SK-N-SH treated with all-trans-retinoic acid at 6 μM for 48 hours (cell line): ENCODE measurements around the gene LRP5.

Experiments used
- ARNTL ChIP-seq: fragments of 450-650 bp; formaldehyde crosslinking; IDR thresholded peaks from 2 replicates; pipeline ENCODE4 v1.5.0; 2020; ENCODE audit warnings: low read depth, mild to moderate bottlenecking, moderate library complexity, borderline replicate concordance
- CSDC2 ChIP-seq: fragments of 250-450 bp; sonication (Bioruptor Pico); IDR thresholded peaks from 2 replicates; pipeline ENCODE4 v1.5.0; 2020; ENCODE audit warnings: mild to moderate bottlenecking, moderate library complexity
- GLIS3 ChIP-seq: fragments of 250-450 bp; sonication (Bioruptor Pico); IDR thresholded peaks from 2 replicates; pipeline ENCODE4 v1.5.0; 2020; ENCODE audit warnings: mild to moderate bottlenecking, moderate library complexity
- PATZ1 ChIP-seq: fragments of 250-450 bp; sonication (Bioruptor Pico); IDR thresholded peaks from 2 replicates; pipeline ENCODE4 v1.8.0; 2020; ENCODE audit warnings: mild to moderate bottlenecking, moderate library complexity, borderline replicate concordance
- PPARA ChIP-seq: fragments of 250-450 bp; sonication (Bioruptor Pico); IDR thresholded peaks from 2 replicates; pipeline ENCODE4 v1.5.0; 2020; ENCODE audit warnings: mild to moderate bottlenecking, borderline replicate concordance
- RARB ChIP-seq: fragments of 250-450 bp; sonication (Bioruptor Pico); IDR thresholded peaks from 2 replicates; pipeline ENCODE4 v1.8.0; 2021; ENCODE audit warnings: mild to moderate bottlenecking, moderate library complexity
- TOX ChIP-seq: fragments of 250-450 bp; sonication (Bioruptor Pico); IDR thresholded peaks from 2 replicates; pipeline ENCODE4 v1.8.0; 2021; ENCODE audit warnings: mild to moderate bottlenecking, moderate library complexity, borderline replicate concordance
- ZC3H10 ChIP-seq: fragments of 250-450 bp; sonication (Bioruptor Pico); IDR thresholded peaks from 2 replicates; pipeline ENCODE4 v1.5.1; 2021; ENCODE audit warnings: mild to moderate bottlenecking, moderate library complexity
- ZFP3 ChIP-seq: fragments of 250-450 bp; sonication (Bioruptor Pico); IDR thresholded peaks from 2 replicates; pipeline ENCODE4 v1.5.0; 2020; ENCODE audit warnings: mild to moderate bottlenecking, moderate library complexity
- ZNF8 ChIP-seq: fragments of 450-650 bp; formaldehyde crosslinking; IDR thresholded peaks from 2 replicates; pipeline ENCODE4 v1.5.0; 2020; ENCODE audit warnings: mild to moderate bottlenecking, moderate library complexity
- TF ChIP-seq, protein P1 (sequence below): fragments of 250-450 bp; sonication (Bioruptor Pico); IDR thresholded peaks from 2 replicates; pipeline ENCODE4 v1.5.0; 2020; ENCODE audit warnings: mild to moderate bottlenecking, moderate library complexity

GRCh38 chr11:68495220-68495729 lies 182.9 kb downstream of the LRP5 start:
- TF ChIP-seq PPARA = no peak
- TF ChIP-seq ZFP3 = no peak
- TF ChIP-seq TOX (CRISPR knock-in tag) = no peak
- TF ChIP-seq RARB (CRISPR knock-in tag) = no peak
- no peak for TF ChIP-seq ZNF8 (CRISPR knock-in tag)
- no peak for TF ChIP-seq PATZ1 (CRISPR knock-in tag)
- TF ChIP-seq GLIS3 = no peak
- TF ChIP-seq ZC3H10 (CRISPR knock-in tag) = no peak
- TF ChIP-seq, protein P1, sequence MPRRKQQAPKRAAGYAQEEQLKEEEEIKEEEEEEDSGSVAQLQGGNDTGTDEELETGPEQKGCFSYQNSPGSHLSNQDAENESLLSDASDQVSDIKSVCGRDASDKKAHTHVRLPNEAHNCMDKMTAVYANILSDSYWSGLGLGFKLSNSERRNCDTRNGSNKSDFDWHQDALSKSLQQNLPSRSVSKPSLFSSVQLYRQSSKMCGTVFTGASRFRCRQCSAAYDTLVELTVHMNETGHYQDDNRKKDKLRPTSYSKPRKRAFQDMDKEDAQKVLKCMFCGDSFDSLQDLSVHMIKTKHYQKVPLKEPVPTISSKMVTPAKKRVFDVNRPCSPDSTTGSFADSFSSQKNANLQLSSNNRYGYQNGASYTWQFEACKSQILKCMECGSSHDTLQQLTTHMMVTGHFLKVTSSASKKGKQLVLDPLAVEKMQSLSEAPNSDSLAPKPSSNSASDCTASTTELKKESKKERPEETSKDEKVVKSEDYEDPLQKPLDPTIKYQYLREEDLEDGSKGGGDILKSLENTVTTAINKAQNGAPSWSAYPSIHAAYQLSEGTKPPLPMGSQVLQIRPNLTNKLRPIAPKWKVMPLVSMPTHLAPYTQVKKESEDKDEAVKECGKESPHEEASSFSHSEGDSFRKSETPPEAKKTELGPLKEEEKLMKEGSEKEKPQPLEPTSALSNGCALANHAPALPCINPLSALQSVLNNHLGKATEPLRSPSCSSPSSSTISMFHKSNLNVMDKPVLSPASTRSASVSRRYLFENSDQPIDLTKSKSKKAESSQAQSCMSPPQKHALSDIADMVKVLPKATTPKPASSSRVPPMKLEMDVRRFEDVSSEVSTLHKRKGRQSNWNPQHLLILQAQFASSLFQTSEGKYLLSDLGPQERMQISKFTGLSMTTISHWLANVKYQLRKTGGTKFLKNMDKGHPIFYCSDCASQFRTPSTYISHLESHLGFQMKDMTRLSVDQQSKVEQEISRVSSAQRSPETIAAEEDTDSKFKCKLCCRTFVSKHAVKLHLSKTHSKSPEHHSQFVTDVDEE = no peak
- TF ChIP-seq ARNTL (CRISPR knock-in tag) = no peak
- TF ChIP-seq CSDC2 (CRISPR knock-in tag) = no peak
